WTC11 (cell line): ENCODE measurements around the gene SYPL2.

Experiments
- CTCF ChIP-seq: fragments of 200-600 bp; IDR thresholded peaks from 2 replicates; pipeline ENCODE4 v1.8.0; 2022; ENCODE audit warnings: antibody characterized with exemption
- ESRRA ChIP-seq: sonication (generic); formaldehyde crosslinking; IDR thresholded peaks from 2 replicates; pipeline ENCODE4 v1.8.1; 2022; ENCODE audit warnings: mild to moderate bottlenecking, missing genetic modification reagents, borderline replicate concordance
- TF ChIP-seq, protein P1 (sequence below): fragments of 250-450 bp; sonication (Bioruptor Pico); IDR thresholded peaks from 2 replicates; pipeline ENCODE4 v1.9.0; 2021; ENCODE audit warnings: mild to moderate bottlenecking

GRCh38 chr1:109466125-109466451 lies 258 bp upstream of the SYPL2 start:
- no peak for TF ChIP-seq ESRRA (CRISPR knock-in tag)
- no peak for TF ChIP-seq CTCF
- TF ChIP-seq, protein P1, sequence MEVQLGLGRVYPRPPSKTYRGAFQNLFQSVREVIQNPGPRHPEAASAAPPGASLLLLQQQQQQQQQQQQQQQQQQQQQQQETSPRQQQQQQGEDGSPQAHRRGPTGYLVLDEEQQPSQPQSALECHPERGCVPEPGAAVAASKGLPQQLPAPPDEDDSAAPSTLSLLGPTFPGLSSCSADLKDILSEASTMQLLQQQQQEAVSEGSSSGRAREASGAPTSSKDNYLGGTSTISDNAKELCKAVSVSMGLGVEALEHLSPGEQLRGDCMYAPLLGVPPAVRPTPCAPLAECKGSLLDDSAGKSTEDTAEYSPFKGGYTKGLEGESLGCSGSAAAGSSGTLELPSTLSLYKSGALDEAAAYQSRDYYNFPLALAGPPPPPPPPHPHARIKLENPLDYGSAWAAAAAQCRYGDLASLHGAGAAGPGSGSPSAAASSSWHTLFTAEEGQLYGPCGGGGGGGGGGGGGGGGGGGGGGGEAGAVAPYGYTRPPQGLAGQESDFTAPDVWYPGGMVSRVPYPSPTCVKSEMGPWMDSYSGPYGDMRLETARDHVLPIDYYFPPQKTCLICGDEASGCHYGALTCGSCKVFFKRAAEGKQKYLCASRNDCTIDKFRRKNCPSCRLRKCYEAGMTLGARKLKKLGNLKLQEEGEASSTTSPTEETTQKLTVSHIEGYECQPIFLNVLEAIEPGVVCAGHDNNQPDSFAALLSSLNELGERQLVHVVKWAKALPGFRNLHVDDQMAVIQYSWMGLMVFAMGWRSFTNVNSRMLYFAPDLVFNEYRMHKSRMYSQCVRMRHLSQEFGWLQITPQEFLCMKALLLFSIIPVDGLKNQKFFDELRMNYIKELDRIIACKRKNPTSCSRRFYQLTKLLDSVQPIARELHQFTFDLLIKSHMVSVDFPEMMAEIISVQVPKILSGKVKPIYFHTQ: no peak
